GM19193 (cell line): Measurements from ENCODE around the gene ZNF783.

Experiments
- POLR2A ChIP-seq: IDR thresholded peaks from 4 replicates; pipeline ENCODE4 v1.6.1; 2011; ENCODE audit not compliant: insufficient read depth, insufficient read length; ENCODE audit errors: extremely low read depth

ZNF783 gene

GRCh38 chr7:149232362-149232761 is 29.6 kb upstream of the ZNF783 start:
- TF ChIP-seq POLR2A = no peak

GRCh38 chr7:149237502-149237901 is 24.5 kb upstream of the ZNF783 start:
- no peak for TF ChIP-seq POLR2A

GRCh38 chr7:149238051-149238450 is 23.9 kb upstream of the ZNF783 start:
- no peak for TF ChIP-seq POLR2A

GRCh38 chr7:149239345-149240143 is 22.5 kb upstream of the ZNF783 start, which contains the start of gene ZNF212:
TSS of gene ZNF212 (plus strand) at chr7:149239651. CDS start at chr7:149239779, 128 bp downstream.
- TF ChIP-seq POLR2A = peak; percentile 69

GRCh38 chr7:149240637-149241036 is 21.4 kb upstream of the ZNF783 start:
- no peak for TF ChIP-seq POLR2A

- TF ChIP-seq POLR2A = no peak
Measured at GRCh38 chr7:149241696-149242095, 20.3 kb upstream of the ZNF783 start.

GRCh38 chr7:149245244-149245643 is 16.8 kb upstream of the ZNF783 start:
- TF ChIP-seq POLR2A = no peak

- TF ChIP-seq POLR2A = no peak
Measured at GRCh38 chr7:149245744-149246143, 16.3 kb upstream of the ZNF783 start.

- no peak for TF ChIP-seq POLR2A
Measured at GRCh38 chr7:149248777-149249176, 13.2 kb upstream of the ZNF783 start.

GRCh38 chr7:149252378-149252777 is 9.6 kb upstream of the ZNF783 start:
- no peak for TF ChIP-seq POLR2A

GRCh38 chr7:149253665-149254064 is 8.3 kb upstream of the ZNF783 start:
- no peak for TF ChIP-seq POLR2A

GRCh38 chr7:149254181-149254858 is 7.7 kb upstream of the ZNF783 start:
- no peak for TF ChIP-seq POLR2A

- no peak for TF ChIP-seq POLR2A
Measured at GRCh38 chr7:149255174-149255573, 6.8 kb upstream of the ZNF783 start.

GRCh38 chr7:149256568-149256967 is 5.4 kb upstream of the ZNF783 start:
- TF ChIP-seq POLR2A = no peak

GRCh38 chr7:149257146-149257545 is 4.8 kb upstream of the ZNF783 start:
- no peak for TF ChIP-seq POLR2A

- TF ChIP-seq POLR2A = no peak
Measured at GRCh38 chr7:149261316-149261828, 624 bp upstream of the ZNF783 start.
